Gastroesophageal sphincter (tissue), 4 donors: ENCODE data around the gene MTA1. TPM values are rescaled to one million over a fixed set of nuclear protein-coding genes. Genes with fewer than 3 reads are reported as not detected.

Experiments used
- total RNA-seq, 4 donors: library from RNA; depleted of rRNA; stranded (reverse); fragments of >200 nt; gene quantifications; one replicate each; pipeline ENCODE4 v1.1.0, GENCODE V29; 2016

MTA1 gene
- total RNA-seq, 4 donors from 2014 or later = 48.0 to 83.5 (median 58.7) TPM

Other genes with a start within 250 kb of the MTA1 start
- gene NUDT14, start 238.5 kb upstream of the MTA1 start, total RNA-seq = 1 to 10 TPM; 3.4 to 8.4 (median 4.6) TPM
- gene BTBD6, start 171.3 kb upstream of the MTA1 start, total RNA-seq = 10 to 100 TPM; 50.9 to 80.7 (median 66.1) TPM
- gene BRF1, start 118.8 kb upstream of the MTA1 start, total RNA-seq = 10 to 100 TPM; 25.2 to 35.6 (median 30.9) TPM
- gene PACS2, start 105.1 kb upstream of the MTA1 start, total RNA-seq = 10 to 100 TPM; 61.5 to 91.1 (median 74.7) TPM
- gene TEX22, start 21.3 kb upstream of the MTA1 start, total RNA-seq = under 1 TPM in 1 of 4 donors, not detected in 3; 0.42 TPM
- gene CRIP2, start 55.0 kb downstream of the MTA1 start, total RNA-seq = 100 to 1,000 TPM; 165 to 518 (median 343) TPM
- 10 to 100 TPM; 11.2 to 57.9 (median 34.2) TPM for gene CRIP1, start 67.1 kb downstream of the MTA1 start, total RNA-seq
- 1 to 10 TPM; 4.6 to 7.9 (median 5.4) TPM for gene TEDC1, start 71.4 kb downstream of the MTA1 start, total RNA-seq
- 1 to 10 TPM; 3.9 to 6.7 (median 5.2) TPM for gene TMEM121, start 106.8 kb downstream of the MTA1 start, total RNA-seq